MM.1S (cell line): ENCODE data around the gene C22orf42.

ENCODE experiments used
- EZH2 ChIP-seq: fragments of 300-600 bp; sonication (generic); optimal IDR thresholded peaks from 2 replicates; pipeline ENCODE3; 2017; ENCODE audit warnings: low read depth, mild to moderate bottlenecking, antibody characterized with exemption, low read length, mixed read lengths
- EZH2phosphoT487 ChIP-seq: fragments of 300-600 bp; sonication (generic); IDR thresholded peaks from 2 replicates; pipeline ENCODE4 v1.6.1; 2018; ENCODE audit warnings: antibody characterized with exemption, low read length
- TF ChIP-seq, protein P1 (sequence below): fragments of 300-600 bp; sonication (generic); IDR thresholded peaks from 2 replicates; pipeline ENCODE4 v1.5.1; 2016; ENCODE audit warnings: antibody characterized with exemption, low read length, mixed read lengths

GRCh38 chr22:32175683-32176644 is 16.9 kb upstream of the C22orf42 start:
- TF ChIP-seq, protein P1, sequence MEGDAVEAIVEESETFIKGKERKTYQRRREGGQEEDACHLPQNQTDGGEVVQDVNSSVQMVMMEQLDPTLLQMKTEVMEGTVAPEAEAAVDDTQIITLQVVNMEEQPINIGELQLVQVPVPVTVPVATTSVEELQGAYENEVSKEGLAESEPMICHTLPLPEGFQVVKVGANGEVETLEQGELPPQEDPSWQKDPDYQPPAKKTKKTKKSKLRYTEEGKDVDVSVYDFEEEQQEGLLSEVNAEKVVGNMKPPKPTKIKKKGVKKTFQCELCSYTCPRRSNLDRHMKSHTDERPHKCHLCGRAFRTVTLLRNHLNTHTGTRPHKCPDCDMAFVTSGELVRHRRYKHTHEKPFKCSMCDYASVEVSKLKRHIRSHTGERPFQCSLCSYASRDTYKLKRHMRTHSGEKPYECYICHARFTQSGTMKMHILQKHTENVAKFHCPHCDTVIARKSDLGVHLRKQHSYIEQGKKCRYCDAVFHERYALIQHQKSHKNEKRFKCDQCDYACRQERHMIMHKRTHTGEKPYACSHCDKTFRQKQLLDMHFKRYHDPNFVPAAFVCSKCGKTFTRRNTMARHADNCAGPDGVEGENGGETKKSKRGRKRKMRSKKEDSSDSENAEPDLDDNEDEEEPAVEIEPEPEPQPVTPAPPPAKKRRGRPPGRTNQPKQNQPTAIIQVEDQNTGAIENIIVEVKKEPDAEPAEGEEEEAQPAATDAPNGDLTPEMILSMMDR = no peak
- TF ChIP-seq EZH2 (no peak), EZH2phosphoT487 (no peak)
